HG03159 (cell line): ENCODE results near the gene SP6.
A peak's percentile ranks its signal among the peaks of the same experiment; 100 is the strongest.

Experiments
- ATAC-seq: cut with Tn5 transposase; IDR thresholded peaks from one replicate; pipeline ENCODE4 v1.9.1; 2021; ENCODE audit warnings: mild to moderate bottlenecking, moderate library complexity; ENCODE audit not compliant: unreplicated experiment

Gene SP6

DNA sequence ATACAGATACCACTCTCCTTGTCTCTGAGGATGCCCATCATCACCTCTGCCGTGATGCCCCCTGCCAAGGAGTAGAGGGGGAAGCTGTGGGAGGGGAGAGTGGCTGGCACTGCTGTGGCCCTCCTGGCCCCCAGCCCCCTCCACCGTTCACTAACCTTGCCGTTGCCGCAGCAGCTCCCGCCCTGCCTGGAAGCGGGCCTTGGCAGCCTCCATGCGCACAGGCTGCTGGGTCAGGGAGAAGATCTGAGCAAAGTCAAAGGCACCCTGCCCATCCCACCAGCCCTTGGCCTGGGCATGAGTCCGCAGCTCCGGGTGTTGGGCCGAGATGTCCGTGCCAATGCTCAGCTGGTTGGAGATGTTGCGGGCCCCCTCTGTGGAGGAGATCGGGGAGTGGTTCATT lies 12.3 kb downstream of the SP6 start:
- no peak for ATAC-seq

DNA sequence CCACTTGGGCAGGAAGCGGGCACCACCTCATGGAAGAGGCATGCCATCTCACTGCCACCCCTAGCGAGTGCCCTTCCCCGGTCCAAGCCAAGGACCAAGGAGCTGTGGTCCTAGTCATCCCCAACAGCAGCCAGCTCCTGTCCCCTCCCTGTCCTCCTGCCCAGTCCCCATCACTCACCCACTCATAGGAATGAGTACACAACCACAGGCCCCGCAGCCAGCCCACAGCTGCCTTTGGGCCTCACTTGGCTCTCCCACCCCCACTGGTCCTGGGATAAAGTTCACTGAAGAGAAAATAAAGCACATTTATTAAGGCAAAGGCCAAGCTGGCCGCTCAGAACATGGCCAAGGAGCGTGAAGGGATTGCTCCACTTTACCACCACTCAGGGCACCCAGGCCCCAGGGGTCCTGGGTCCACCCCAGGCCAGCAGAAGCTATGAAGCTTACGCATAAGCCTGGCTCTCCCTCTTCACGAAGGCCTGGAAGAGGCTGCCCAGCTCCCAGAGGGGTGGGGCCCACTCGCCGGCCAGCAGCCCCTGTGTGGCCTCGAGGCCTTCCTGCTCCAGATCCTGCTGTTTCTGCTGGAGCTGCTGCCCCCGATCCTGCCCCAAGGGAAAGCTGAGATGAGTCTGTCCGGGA lies 13.4 kb downstream of the SP6 start:
- no peak for ATAC-seq

DNA sequence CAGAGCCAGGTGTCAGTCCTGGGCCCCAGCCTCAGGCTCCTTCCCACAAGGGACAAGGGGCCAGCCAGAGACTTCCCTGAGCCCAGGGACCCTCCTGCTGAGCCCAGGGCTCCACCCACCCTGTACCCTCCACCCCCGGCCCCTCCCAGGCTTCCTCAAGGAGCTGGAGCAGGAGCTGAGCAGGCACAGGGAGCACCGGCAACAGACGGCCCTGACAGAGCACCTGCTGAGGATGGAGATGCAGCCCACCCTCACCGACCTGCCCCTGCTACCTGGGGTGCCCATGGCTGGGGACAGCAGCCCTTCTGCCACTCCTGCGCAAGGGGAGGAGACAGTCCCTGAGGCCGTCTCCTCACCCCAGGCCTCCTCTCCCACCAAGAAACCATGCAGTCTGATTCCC lies 14.4 kb downstream of the SP6 start:
- ATAC-seq: no peak

DNA sequence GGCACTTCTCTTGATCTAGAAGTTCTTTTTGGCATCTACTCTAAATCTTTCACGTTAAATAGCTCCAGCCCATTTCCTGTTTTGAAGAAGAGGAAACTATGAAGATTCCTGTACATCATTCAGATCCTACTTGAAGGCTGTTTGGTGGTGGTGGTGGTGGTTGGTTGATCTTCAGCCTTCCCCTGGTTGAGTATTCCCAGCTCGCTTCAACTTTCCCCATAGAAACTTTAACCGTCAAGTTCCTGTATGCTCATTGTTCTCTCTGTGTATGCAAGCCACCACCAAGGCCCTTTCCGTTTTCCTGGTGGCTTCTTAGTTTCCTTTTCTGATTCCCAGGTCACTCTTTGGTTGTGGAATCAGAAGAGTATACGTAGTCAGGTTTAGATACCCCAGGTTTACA lies 16.2 kb downstream of the SP6 start:
- no peak for ATAC-seq

DNA sequence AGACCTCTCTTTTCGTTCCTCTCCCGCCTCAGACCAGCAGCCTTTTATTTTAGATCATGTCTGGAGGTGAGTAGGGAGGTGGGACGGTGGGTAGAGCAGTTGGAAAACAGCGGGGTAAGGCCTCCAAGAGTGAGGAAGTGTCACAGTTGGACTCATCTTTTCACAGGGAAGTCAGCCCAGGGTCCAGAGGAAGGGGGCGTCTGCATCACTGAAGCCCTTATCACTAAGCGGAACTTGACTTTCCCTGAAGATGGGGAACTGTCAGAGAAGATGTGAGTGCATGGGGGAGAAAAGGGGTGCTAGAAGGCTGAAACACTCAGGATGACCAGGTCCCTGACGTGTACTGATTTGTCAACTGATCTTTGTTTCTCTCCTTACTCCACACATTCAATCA lies 19.0 kb downstream of the SP6 start:
- no peak for ATAC-seq

DNA sequence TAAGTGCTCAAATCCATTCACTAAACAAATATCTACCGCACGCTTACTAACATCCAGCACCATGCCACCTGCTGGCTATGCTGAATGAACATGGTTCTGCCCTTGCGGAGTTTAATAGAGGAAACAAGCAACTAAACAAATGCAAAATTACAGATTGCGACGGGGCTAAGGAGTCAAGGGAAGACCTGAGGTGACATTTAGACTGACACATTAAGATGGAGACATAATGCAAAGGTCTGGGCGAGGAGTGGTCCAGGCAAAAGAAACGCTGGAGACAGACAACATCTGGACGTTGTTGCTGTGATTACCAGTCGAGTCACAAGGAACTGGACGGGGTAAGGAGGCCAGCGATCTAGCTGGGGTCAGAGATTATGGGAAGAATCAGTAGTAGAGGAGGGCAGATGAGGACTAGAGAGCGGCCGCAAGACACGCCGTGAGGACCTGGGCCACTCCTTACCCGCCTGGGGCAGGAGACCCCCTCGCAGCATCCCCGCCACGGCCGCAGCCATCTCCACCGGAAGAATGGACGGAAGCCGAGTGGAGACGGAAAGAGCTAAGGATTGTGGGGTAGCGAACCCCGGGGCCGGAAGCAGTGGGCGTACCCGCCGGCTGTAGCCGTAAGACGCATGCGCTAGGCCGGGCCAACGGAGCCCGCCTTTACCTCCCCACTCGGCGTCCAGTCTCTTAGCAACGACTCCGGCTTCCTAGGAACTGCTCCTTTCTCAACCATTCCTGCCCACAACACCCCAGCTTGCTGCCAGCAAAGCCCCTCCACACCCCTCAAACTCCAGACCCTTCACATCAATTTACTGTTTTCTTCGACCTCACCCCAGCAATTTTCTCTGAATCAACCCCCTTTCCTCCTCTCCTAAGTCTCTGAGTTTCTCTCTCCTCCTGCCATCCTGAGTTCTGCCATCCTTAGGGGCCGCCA lies 19.7 kb downstream of the SP6 start, which contains the start of the genes LRRC46 and MRPL10:
Gene LRRC46, plus strand, starts transcription at position 668 of the 931 bp plus-strand sequence. CDS start 320 bp downstream, outside the sequence.
Gene MRPL10, minus strand, starts transcription at position 539 of the 931 bp plus-strand sequence. Its CDS starts 30 bp downstream, at position 509.
- ATAC-seq: peak; percentile 87

DNA sequence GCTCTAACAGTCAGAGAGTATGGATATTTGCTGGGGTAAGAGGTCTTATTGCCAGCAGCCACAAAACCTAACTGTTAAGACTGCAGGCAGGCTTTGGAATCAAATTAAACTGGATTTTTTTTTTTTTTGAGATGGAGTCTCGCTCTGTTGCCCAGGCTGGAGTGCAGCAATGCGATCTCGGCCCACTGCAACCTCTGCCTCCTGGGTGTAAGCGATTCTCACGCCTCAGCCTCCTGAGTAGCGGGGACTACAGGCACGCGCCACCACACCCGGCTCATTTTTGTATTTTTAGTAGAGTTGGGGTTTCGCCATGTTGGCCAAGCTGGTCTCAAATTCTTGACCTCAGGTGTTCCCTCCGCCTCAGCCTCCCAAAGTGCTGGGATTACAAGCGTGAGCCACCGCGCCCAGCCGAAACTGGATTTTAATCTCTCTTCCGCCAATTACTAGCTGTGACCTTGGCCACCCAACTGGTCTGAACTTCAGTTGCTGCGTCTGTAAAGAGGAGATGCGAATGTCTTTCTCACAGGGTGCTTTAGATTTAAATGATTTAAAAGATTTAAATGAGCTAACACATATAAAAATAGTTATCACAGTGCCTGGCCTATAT lies 20.5 kb downstream of the SP6 start:
- no peak for ATAC-seq

DNA sequence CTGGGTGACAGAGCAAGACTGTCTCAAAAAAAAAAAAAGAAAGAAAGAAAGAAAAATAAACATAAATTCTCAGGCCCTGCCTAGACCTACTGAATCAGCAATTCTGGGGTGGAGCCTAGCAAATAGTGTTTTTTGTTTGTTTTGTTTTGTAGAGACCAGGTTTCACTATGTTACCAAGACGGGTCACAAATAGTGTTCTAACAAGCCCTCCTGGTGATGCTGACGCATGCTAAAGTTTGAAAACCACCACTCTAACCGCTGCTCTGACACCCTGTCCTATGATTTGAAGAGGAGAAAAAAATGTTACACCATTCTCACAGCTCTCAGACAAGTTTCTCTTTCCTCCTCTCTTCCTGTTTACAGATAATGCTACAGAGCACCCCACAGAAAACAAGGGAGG lies 21.1 kb downstream of the SP6 start:
- no peak for ATAC-seq

DNA sequence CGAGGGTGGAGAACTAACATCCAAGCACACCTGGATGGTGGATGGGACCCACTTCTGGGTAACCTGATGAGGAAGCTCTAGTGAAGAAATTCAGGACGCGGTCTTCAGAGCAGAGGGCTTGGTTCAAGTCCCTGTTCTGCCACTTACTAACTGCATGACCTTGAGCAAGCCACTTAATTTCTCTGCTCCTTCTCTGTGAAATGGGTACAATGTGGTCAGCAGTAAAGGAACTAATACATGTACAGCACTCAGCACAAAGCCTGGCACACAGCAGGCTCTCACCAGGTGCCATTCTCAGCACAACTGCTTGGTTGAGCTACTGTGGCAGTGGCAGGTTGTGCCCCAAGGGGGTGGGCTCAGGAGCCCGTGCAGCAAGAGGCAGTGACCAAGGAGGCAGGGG lies 27.4 kb downstream of the SP6 start:
- ATAC-seq: no peak

DNA sequence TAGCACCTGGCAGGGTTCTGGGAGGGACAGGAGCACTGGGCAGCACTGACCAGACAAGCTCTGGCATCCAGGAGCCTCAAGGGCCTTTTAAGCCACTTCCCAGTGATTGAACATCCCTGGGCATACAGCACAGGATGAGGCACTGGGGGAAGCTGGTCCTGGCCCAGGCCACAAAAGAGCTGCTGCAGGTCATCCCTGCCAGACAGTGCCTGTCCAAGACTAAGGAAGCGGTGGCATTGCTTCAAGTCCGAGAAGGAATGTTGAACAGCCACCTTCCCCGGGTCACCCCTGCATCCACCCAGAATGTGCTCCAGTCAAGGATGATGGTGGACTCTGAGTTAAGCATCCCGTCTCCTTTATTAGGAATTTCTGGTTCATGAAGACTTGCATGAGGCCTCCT lies 28.2 kb downstream of the SP6 start:
- ATAC-seq: no peak

DNA sequence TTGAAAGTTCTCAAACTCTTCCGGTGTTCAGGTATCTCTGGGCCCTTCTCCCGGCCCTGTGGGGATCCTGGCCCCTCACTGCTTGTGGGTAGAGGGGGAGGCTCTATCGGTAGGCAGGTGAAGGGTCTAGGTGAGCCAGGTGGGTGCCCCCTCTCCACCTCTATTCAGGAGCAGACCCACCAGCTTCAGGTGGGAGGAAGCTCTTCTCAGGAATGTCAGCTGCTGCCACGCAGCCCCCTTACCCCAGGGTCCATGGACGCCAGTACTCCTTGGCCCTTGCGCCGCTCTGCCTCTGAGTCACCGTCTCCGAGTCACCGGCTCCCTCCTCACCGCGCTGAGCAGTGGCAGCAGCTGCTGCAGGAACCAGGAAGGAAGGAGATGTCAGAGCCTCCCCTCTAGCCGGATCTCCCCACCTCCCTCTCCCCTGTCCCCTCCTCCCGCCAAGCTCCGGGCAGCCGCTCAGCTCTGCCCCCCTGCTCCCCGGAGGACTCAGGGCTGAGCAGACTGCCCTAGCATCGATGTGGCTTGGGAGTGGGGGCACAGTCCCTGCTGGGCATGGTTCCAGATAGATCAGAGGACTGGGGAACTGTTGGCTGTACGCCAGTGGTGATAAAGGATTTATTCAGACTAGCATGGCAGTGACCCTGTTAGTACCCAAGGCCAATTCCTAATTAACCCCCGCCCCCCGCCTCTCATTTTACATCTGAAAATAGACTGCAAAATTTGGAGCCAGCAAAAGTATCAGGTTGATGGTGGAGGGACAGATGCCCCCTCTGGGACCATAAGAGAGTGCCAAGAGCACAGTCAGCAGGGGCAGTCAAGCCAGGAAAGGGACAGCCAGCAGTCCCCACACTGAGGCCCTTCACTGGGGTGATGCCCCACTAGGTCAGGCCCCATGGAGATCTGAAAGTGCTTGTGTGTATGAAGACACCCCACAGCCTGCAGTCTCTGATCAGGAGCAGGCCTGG lies 29.3 kb downstream of the SP6 start, which contains the start of gene OSBPL7:
Gene OSBPL7, minus strand, starts transcription at position 371 of the 968 bp plus-strand sequence. CDS start 1,516 bp downstream, outside the sequence.
- peak; percentile 64 for ATAC-seq

DNA sequence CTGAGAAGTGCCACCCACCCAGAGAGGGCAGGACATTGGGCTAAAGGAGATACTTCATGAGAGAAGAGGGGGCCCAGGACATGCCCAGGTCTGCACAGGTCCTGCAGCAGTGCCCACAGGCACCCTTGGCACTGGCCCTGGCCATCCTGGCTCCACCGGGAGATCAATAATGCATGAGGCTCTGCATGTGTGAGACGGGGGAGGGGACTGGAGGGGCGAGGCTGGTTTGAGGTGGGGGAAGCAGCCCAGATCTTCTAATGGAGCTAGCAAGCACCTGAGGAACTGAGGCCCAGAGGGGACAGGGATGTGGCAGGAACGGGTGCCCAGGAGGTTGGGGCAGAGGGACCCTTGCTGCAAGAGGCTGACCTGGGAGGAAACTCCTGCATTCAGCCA lies 29.9 kb downstream of the SP6 start:
- ATAC-seq: no peak

DNA sequence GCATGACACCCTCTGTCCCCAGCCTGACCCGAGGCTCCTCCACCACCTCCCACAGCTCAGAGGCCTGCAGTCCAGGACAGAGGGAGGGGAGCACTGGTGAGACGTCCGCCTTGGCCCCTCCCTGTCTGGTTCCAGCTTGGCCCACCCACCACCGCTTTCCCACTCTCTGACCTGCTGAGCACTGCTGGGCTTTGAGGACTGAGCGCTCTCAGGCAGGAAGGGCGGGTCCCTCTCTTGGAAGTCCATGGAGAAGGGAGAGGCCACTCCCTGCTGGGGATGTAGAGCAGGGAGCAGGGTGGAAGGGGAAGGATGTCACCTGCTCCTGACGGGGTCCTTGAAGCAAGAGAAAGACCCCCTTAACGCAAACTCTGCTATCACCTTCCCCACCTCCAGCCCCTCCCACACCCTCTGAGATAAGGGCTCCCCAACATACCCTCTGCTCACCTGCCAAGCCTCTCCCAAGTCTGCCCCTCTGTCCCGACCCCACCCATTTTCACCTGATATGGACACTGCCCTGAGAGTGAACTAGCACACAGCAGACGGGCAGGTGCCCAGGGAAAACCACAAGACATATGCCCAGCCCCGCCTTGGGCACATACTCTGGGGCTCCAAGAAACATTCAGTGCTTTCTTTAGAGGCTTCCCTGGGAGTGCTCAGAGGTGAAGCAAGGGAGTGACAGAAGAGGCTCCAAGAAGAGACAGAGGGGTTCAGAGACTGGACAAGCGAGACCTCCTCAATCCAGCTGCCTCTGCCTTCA lies 30.8 kb downstream of the SP6 start:
- no peak for ATAC-seq

DNA sequence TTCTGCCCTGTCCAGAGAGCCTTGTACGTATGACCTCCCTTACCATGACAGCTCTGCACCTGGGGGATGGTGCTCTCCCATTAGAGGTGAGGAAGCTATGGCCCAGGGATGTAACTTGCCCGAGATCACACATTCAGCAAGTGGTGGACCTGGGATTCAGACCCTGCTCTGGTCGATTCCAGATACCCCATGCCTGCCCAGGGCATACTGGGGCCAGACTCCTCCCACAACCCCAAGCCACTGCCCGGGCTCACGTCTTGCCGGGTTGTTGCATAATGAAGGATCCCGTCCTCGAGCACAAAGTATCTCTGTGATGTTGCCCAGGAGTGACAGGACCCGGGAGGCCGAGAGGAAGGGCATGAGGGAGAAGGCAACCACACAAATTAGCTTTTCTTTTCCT lies 31.5 kb downstream of the SP6 start:
- ATAC-seq: no peak

DNA sequence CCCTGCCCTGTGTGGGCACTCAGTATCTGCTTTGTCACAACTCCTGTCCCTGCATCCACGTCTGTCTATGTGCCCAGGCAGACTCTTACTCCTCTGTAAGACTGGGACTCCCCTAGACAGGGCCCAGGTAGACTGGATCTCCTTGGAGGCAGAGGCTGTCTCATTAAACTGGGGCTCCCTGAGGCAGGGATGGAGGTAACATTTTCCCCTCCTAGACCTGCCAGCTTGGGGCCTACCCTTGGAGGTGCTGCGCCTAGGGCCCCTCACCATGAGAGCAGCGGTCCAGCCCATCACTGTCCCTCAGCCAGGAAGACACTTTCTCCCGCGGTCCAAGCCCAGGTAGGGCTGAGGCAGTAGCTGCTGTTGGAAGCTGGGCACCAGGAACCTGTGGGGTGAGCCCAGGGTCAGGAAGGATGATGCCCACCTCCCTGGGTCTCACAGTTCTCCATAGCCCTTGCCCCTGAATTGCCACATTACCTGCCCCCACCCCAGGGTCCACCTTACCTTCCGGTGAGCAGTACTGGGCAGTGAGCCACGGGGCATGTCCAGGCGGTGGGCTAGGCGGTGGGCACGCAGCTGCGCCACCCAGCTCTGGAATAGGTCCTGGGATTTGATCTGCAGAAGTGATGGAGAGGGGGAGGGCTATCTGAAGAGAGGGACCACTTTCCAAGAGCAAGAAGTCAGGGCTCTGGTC lies 32.8 kb downstream of the SP6 start:
- ATAC-seq: no peak

DNA sequence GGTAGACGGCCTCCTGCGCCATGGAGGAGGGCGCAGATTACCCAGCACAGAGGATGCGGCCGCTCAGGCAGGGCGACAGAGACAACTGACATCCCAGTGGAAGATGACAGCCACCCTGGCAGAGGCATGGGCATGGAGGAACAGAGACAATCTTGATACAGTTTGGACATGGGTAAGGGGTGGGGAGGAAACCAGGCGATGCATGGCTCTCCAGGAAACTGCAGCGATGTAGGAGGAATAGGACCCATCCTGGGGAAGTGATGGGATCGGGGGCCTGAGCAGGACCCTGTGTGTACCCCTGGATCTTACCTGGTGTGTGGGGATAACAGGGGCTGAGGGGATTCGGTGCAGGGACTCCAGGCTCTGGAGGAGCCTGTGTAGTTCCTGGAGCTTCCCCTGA lies 34.0 kb downstream of the SP6 start:
- no peak for ATAC-seq

DNA sequence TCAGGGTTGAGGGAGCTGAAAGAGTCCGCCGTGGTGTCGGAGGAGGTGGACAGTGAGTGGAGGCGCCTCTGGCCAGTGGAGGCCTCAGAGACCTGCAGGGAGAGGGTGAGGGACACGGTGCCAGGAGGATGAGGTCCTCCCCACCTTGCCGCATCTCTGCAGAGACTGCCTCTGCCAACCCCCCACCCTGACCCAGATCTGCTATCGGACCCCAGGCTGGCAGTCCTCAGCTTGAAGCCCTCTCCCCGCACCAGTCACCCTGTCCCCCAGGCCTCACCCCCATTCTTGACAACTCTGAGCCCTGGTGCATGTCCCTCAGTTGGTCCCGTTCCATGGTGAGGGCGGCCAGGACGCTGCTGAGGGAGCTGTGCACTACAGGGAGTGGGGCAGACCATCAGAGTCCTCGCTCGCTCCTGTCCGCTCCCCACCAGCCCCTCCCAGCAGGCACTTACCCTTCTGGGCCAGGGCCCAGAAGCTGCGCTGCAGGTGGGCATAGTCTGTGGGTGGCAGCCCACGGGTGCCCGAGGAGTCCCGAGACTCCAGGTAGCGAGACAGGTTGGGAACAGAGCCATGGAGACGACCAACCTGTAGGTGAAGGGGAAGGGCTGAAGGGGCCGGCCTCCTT lies 34.7 kb downstream of the SP6 start:
- no peak for ATAC-seq

DNA sequence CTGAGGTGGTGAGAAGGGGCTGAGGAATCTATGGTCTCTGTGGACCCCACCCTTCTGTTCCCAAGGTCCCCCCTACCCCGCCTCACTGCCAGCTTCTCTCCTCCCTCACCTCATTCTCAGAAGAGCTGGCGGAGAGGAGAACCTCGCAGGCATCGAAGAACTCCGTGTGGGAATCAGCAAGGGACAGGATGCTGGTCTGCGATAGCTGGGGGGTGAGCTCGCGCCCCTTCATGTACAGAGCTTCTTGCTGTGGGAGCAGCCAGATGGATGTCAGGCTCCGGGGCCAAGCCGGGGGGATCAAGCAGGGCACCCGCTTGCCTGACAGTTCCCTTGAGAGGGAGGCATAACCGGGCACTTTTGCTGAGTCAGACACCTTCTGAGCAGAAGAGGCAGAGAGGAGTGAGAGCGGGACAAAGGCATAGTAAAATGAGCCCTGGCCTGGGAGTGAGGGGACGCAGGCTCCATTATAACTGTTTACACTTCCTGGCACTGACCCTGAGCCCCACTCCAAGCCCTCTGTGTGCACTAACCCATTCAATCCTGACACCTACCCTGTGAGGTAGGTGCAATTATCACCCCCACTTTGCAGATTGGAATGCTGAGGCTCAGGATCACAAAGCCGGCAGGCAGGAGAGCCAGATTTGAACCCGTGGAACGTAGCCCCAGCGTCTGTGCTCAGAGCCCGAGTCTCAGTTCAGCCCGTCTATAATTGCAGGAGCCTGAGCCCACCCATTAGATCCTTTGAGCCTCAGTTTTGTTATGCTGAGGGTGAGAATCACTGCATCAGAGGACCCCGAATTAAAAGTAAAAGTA lies 35.7 kb downstream of the SP6 start:
- ATAC-seq: no peak
